Measurements from ENCODE around the gene ARID1A. TPM values are rescaled to one million over a fixed set of nuclear protein-coding genes. Genes with fewer than 3 reads are reported as not detected.

ARID1A gene
- total and polyA plus RNA-seq, 2 of the 8 experiments (the other 6 are each of a cell fraction or from before 2014, with no cell fraction given) = 52.1 to 103 TPM

GRCh38 chr1:26787706-26788514, 92.1 kb downstream of the ARID1A start, which contains the start of gene PIGV (continued):
- TF ChIP-seq HDAC6 (IDR thresholded peaks at IDR 0.05; ENCODE audit: low read depth, low read length) = no peak
- no peak for TF ChIP-seq SUZ12 (IDR thresholded peaks at IDR 0.05; ENCODE audit: low read length)
- no peak for TF ChIP-seq SP2 (IDR thresholded peaks at IDR 0.05; ENCODE audit: low read length)
- TF ChIP-seq RXRA (IDR thresholded peaks at IDR 0.05; ENCODE audit: insufficient read depth, low read depth, low read length) = no peak
- TF ChIP-seq SAP30 (IDR thresholded peaks at IDR 0.05; ENCODE audit: insufficient read depth, insufficient replicate concordance, low read length) = peak; percentile 71
- TF ChIP-seq, protein P1, sequence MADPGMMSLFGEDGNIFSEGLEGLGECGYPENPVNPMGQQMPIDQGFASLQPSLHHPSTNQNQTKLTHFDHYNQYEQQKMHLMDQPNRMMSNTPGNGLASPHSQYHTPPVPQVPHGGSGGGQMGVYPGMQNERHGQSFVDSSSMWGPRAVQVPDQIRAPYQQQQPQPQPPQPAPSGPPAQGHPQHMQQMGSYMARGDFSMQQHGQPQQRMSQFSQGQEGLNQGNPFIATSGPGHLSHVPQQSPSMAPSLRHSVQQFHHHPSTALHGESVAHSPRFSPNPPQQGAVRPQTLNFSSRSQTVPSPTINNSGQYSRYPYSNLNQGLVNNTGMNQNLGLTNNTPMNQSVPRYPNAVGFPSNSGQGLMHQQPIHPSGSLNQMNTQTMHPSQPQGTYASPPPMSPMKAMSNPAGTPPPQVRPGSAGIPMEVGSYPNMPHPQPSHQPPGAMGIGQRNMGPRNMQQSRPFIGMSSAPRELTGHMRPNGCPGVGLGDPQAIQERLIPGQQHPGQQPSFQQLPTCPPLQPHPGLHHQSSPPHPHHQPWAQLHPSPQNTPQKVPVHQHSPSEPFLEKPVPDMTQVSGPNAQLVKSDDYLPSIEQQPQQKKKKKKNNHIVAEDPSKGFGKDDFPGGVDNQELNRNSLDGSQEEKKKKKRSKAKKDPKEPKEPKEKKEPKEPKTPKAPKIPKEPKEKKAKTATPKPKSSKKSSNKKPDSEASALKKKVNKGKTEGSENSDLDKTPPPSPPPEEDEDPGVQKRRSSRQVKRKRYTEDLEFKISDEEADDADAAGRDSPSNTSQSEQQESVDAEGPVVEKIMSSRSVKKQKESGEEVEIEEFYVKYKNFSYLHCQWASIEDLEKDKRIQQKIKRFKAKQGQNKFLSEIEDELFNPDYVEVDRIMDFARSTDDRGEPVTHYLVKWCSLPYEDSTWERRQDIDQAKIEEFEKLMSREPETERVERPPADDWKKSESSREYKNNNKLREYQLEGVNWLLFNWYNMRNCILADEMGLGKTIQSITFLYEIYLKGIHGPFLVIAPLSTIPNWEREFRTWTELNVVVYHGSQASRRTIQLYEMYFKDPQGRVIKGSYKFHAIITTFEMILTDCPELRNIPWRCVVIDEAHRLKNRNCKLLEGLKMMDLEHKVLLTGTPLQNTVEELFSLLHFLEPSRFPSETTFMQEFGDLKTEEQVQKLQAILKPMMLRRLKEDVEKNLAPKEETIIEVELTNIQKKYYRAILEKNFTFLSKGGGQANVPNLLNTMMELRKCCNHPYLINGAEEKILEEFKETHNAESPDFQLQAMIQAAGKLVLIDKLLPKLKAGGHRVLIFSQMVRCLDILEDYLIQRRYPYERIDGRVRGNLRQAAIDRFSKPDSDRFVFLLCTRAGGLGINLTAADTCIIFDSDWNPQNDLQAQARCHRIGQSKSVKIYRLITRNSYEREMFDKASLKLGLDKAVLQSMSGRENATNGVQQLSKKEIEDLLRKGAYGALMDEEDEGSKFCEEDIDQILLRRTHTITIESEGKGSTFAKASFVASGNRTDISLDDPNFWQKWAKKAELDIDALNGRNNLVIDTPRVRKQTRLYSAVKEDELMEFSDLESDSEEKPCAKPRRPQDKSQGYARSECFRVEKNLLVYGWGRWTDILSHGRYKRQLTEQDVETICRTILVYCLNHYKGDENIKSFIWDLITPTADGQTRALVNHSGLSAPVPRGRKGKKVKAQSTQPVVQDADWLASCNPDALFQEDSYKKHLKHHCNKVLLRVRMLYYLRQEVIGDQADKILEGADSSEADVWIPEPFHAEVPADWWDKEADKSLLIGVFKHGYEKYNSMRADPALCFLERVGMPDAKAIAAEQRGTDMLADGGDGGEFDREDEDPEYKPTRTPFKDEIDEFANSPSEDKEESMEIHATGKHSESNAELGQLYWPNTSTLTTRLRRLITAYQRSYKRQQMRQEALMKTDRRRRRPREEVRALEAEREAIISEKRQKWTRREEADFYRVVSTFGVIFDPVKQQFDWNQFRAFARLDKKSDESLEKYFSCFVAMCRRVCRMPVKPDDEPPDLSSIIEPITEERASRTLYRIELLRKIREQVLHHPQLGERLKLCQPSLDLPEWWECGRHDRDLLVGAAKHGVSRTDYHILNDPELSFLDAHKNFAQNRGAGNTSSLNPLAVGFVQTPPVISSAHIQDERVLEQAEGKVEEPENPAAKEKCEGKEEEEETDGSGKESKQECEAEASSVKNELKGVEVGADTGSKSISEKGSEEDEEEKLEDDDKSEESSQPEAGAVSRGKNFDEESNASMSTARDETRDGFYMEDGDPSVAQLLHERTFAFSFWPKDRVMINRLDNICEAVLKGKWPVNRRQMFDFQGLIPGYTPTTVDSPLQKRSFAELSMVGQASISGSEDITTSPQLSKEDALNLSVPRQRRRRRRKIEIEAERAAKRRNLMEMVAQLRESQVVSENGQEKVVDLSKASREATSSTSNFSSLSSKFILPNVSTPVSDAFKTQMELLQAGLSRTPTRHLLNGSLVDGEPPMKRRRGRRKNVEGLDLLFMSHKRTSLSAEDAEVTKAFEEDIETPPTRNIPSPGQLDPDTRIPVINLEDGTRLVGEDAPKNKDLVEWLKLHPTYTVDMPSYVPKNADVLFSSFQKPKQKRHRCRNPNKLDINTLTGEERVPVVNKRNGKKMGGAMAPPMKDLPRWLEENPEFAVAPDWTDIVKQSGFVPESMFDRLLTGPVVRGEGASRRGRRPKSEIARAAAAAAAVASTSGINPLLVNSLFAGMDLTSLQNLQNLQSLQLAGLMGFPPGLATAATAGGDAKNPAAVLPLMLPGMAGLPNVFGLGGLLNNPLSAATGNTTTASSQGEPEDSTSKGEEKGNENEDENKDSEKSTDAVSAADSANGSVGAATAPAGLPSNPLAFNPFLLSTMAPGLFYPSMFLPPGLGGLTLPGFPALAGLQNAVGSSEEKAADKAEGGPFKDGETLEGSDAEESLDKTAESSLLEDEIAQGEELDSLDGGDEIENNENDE (IDR thresholded peaks at IDR 0.05; ENCODE audit: insufficient replicate concordance, low read length) = no peak

Data from H1 (cell line).